Keratinocyte (primary cell): Measurements from ENCODE around the gene MINDY4. TPM values are rescaled to one million over a fixed set of nuclear protein-coding genes. Genes with fewer than 3 reads are reported as not detected.

Experiments
- DNase-seq: peaks from one replicate; pipeline ENCODE4 v3.0.0-alpha.2; 2011; ENCODE audit warnings: low read depth, missing footprints, low spot score
- FAIRE-seq: peaks from 2 replicates; lab custom pipeline; 2011; peaks lifted over from hg19 to GRCh38; lab: Jason Lieb, UNC
- H2AFZ ChIP-seq: 2 replicates; pipeline ENCODE4 v1.6.0; 2012; ENCODE audit warnings: low read length, control low read depth, inconsistent platforms; ENCODE audit not compliant: control insufficient read depth
- H3K27ac ChIP-seq: 2 replicates; pipeline ENCODE4 v1.5.1; 2011; ENCODE audit warnings: low read length; ENCODE audit not compliant: control insufficient read depth, insufficient read depth
- H3K27me3 ChIP-seq: 3 replicates; pipeline ENCODE4 v1.6.0; 2011; ENCODE audit warnings: low read length; ENCODE audit not compliant: control insufficient read depth, insufficient read depth; ENCODE audit errors: extremely low read depth
- H3K36me3 ChIP-seq, 2 experiments: 2 replicates in 1 of 2; 3 replicates in 1 of 2; pipeline ENCODE4 v1.5.1; 2011; ENCODE audit warnings: low read length in 2 of 2, mild to moderate bottlenecking in 1 of 2; ENCODE audit not compliant: control insufficient read depth in 2 of 2, insufficient read depth in 2 of 2; ENCODE audit errors: extremely low read depth in 1 of 2
- H3K4me1 ChIP-seq: 3 replicates; pipeline ENCODE4 v1.5.1; 2011; ENCODE audit warnings: low read length; ENCODE audit not compliant: control insufficient read depth, insufficient read depth; ENCODE audit errors: extremely low read depth
- H3K4me2 ChIP-seq: 3 replicates; pipeline ENCODE4 v1.6.0; 2011; ENCODE audit warnings: low read depth, low read length; ENCODE audit not compliant: control insufficient read depth, insufficient read depth; ENCODE audit errors: extremely low read depth
- H3K4me3 ChIP-seq, 3 experiments: fragments of 200-600 bp in 1 of 3; sonication (generic) in 1 of 3; 2 replicates in 2 of 3; 3 replicates in 1 of 3; pipeline ENCODE4 v1.5.1; 2011 to 2016; ENCODE audit warnings: low read length in 3 of 3, mild to moderate bottlenecking in 3 of 3, control low read depth in 2 of 3, inconsistent platforms in 1 of 3, low read depth in 1 of 3, mixed read lengths in 1 of 3, mixed run types in 1 of 3, moderate library complexity in 1 of 3; ENCODE audit not compliant: control insufficient read depth in 2 of 3, insufficient read depth in 2 of 3; ENCODE audit errors: extremely low read depth in 1 of 3
- H3K79me2 ChIP-seq: 2 replicates; pipeline ENCODE4 v1.6.0; 2012; ENCODE audit warnings: low read length; ENCODE audit not compliant: control insufficient read depth, insufficient read depth
- H3K9ac ChIP-seq: 3 replicates; pipeline ENCODE4 v1.6.0; 2011; ENCODE audit warnings: low read length; ENCODE audit not compliant: control insufficient read depth, insufficient read depth; ENCODE audit errors: extremely low read depth
- H3K9me1 ChIP-seq: 3 replicates; pipeline ENCODE4 v1.6.0; 2011; ENCODE audit warnings: low read length; ENCODE audit not compliant: control insufficient read depth, insufficient read depth; ENCODE audit errors: extremely low read depth
- H3K9me3 ChIP-seq: 2 replicates; pipeline ENCODE4 v1.5.1; 2012; ENCODE audit warnings: low read depth, low read length; ENCODE audit not compliant: control insufficient read depth
- H4K20me1 ChIP-seq: 3 replicates; pipeline ENCODE4 v1.6.0; 2011; ENCODE audit warnings: low read length; ENCODE audit not compliant: control insufficient read depth, insufficient read depth; ENCODE audit errors: extremely low read depth
- EZH2 ChIP-seq: IDR thresholded peaks from one replicate; pipeline ENCODE4 v1.6.1; 2012; ENCODE audit warnings: inconsistent platforms, mild to moderate bottlenecking, low read length, moderate library complexity
- dilution Hi-C: fragments of 300-500 bp; cut with MboI; formaldehyde crosslinking; loops from one replicate; pipeline ENCODE4 v1.7.0; 2020; ENCODE audit warnings: low sequenced_read_pairs; ENCODE audit not compliant: extremely low pct_ligation_motif_present
- polyA plus RNA-seq, 5 experiments: library from polyadenylated mRNA; depleted of rRNA in 3 of 5; stranded (reverse) in 3 of 5; stranded (forward) in 1 of 5; unstranded in 1 of 5; fragments of >200 nt; gene quantifications; 1 replicate in 1 of 5; 2 replicates in 3 of 5; 3 replicates in 1 of 5; pipeline versions ENCODE4 v1.2.1 to v1.2.3, GENCODE V29; 2011 to 2012; ENCODE audit warnings: missing spikeins in 2 of 5, low read depth in 1 of 5, low replicate concordance in 1 of 5
- TF ChIP-seq, protein P1 (sequence below), 3 experiments: IDR thresholded peaks in 1 of 3; conservative IDR thresholded peaks in 1 of 3; optimal IDR thresholded peaks in 1 of 3; 2 replicates in 2 of 3; 3 replicates in 1 of 3; pipeline versions ENCODE3 to v1.5.1; 2011; ENCODE audit warnings: low read length in 3 of 3, mild to moderate bottlenecking in 3 of 3, moderate library complexity in 2 of 3, control low read depth in 1 of 3, inconsistent platforms in 1 of 3; ENCODE audit not compliant: insufficient read depth in 2 of 3; ENCODE audit errors: extremely low read depth in 1 of 3

The MINDY4 gene
- polyA plus RNA-seq, 1 donor (not counting 4 experiments of a cell fraction or from before 2014, with no cell fraction given) = 1.5 TPM

DNA sequence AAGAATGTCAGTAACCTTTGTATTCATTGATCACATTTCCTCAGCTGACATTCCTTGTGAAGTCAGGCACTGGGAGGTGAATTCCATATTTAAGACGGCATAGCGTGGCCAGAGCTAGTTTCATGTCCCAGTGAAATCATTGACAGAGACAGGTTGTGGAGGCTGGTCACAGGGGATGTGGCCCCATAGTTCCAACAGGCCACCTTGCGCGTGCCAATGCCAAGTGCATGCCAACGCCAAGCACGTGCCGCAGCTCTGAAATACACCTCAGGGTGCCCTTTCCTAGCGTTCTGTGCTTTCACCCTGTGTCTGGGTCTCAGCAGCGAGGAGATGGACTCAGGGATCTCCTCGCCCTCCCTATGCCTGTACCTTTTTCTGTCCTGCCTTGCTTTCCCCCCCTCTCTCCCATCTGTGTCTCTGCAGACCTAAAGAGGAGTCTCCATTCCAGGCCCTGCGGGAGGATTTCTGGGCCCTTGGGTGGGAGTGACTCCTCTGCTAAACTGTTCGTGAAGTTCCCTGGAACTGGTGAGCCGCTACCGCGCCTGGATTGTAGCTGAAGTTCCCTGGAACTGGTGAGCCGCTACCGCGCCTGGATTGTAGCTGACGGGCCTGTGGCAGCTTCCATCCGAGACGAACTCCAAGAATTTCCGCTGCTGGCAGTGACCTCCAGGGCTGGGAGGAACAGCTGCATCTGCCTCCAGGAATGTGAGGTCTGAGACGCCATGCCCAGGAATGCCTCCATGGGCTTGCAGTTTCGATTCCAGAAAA, 160.1 kb downstream of the MINDY4 start:
- no peaks in the 10 kb centered on the region for H3K79me2 ChIP-seq
- H3K9ac ChIP-seq = no peak overlapping the region
- no peak overlapping the region for H3K27ac ChIP-seq
- H3K4me3 ChIP-seq = no peak overlapping the region
- DNase-seq = no peak
- dilution Hi-C loops = no loop called here
- no peaks in the 10 kb centered on the region for H3K36me3 ChIP-seq
- H3K9me3 ChIP-seq = peaks cover 5% of the 10 kb centered on the region
- no peaks in the 10 kb centered on the region for H4K20me1 ChIP-seq
- H3K4me1 ChIP-seq = peaks cover 6% of the 10 kb centered on the region
- no peak overlapping the region for H3K4me2 ChIP-seq
- H2AFZ ChIP-seq = peak overlapping the region; percentile 4
- no peak for FAIRE-seq
- no peaks in the 10 kb centered on the region for H3K9me1 ChIP-seq
- no peak for TF ChIP-seq EZH2
- TF ChIP-seq, protein P1, sequence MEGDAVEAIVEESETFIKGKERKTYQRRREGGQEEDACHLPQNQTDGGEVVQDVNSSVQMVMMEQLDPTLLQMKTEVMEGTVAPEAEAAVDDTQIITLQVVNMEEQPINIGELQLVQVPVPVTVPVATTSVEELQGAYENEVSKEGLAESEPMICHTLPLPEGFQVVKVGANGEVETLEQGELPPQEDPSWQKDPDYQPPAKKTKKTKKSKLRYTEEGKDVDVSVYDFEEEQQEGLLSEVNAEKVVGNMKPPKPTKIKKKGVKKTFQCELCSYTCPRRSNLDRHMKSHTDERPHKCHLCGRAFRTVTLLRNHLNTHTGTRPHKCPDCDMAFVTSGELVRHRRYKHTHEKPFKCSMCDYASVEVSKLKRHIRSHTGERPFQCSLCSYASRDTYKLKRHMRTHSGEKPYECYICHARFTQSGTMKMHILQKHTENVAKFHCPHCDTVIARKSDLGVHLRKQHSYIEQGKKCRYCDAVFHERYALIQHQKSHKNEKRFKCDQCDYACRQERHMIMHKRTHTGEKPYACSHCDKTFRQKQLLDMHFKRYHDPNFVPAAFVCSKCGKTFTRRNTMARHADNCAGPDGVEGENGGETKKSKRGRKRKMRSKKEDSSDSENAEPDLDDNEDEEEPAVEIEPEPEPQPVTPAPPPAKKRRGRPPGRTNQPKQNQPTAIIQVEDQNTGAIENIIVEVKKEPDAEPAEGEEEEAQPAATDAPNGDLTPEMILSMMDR (optimal IDR thresholded peaks at IDR 0.05 in 1 of 3, IDR thresholded peaks at IDR 0.05 in 1 of 3, conservative IDR thresholded peaks at IDR 0.05 in 1 of 3; ENCODE audit: extremely low read depth in 1 of 3, insufficient read depth in 2 of 3, low read length in 3 of 3) = no peak
- peaks cover 4% of the 10 kb centered on the region for H3K27me3 ChIP-seq

DNA sequence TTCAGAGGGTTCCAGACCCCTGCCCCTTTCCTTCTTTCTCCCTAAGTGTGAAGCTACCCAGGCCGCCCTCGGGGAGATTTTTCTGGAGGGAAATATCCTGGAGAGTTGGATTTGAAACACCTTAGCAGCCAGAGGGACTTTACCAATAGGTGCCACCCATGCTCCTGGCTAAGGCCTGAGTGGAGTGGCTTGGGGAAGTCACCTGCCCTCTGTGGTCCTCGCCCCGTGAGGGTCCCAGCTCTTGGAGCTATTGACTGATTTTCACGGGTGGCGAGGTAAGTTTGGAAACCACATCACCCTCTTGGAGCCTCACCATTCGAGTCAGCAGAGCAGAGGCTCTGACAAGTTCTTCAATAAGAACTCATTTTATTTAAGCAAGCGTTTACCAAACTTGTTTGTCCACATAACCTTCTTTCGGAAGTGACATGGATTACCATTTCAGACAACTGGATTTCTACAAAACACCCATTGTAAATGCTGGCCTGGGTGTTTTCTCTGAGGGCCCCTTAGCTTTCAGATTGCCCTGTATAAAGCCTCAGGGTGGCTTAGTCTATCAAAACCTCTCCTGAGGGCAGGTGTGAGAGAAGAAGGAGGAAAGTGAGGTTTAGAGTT, 160.8 kb downstream of the MINDY4 start:
- Histone ChIP-seq H3K9ac (no peak overlapping the region), H3K27ac (no peak overlapping the region), H3K4me2 (no peak overlapping the region), H2AFZ (no peak overlapping the region), H4K20me1 (no peaks in the 10 kb centered on the region), H3K4me1 (peaks cover 6% of the 10 kb centered on the region), H3K79me2 (no peaks in the 10 kb centered on the region), H3K4me3 (no peak overlapping the region), H3K36me3 (no peaks in the 10 kb centered on the region), H3K27me3 (peaks cover 4% of the 10 kb centered on the region), H3K9me3 (peaks cover 3% of the 10 kb centered on the region), H3K9me1 (no peaks in the 10 kb centered on the region)
- dilution Hi-C loops = no loop called here
- TF ChIP-seq, protein P1 (optimal IDR thresholded peaks at IDR 0.05 in 1 of 3, IDR thresholded peaks at IDR 0.05 in 1 of 3, conservative IDR thresholded peaks at IDR 0.05 in 1 of 3; ENCODE audit: extremely low read depth in 1 of 3, insufficient read depth in 2 of 3, low read length in 3 of 3) = no peak
- no peak for TF ChIP-seq EZH2
- FAIRE-seq = no peak
- DNase-seq = no peak
